Neural progenitor cell (in vitro differentiated cells): ENCODE measurements around the gene ABHD2.

Experiments
- CTCF ChIP-seq: fragments of 200-600 bp; sonication (generic); IDR thresholded peaks from 2 replicates; pipeline ENCODE4 v1.5.1; 2017; ENCODE audit warnings: antibody characterized with exemption, mild to moderate bottlenecking
- EZH2 ChIP-seq: fragments of 200-600 bp; sonication (generic); IDR thresholded peaks from 2 replicates; pipeline ENCODE4 v1.6.1; 2017; ENCODE audit warnings: antibody characterized with exemption, mild to moderate bottlenecking, moderate library complexity

DNA sequence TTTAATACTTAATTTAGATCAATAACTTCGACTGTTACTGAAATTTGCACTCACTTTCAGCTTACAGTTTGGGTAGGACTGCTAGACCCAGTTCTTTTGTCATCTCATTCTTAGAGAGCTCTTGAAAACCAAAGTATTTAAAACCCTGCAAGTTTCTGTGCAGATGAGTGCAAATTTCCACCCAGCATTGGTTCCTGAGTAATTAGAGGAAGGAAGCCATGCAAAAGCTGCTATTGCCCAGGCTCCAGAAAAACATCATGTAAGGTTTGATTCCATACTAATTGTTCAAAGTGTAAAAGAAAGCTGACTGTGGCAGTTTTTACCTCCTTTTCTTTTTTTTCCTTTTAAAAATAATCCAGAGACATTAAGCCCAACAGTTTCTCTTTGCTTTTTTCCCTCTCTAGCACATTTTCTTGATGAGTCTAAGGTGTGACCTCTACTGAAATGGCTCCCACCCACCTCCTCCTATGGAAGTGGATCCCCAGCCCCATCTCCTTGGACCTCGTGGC is 30.3 kb downstream of the ABHD2 start:
- TF ChIP-seq CTCF (no peak), EZH2 (no peak)
